GM23338 (cell line): ENCODE results near the gene INPP4A. TPM values are rescaled to one million over a fixed set of nuclear protein-coding genes. Genes with fewer than 3 reads are reported as not detected.

Experiments used
- ATAC-seq: fragments of 200-7000 bp; cut with Tn5 transposase; 3 replicates; pipeline ENCODE4 v1.9.1; 2020
- DNase-seq: peaks from one replicate; pipeline ENCODE4 v3.0.0-alpha.2; 2015; ENCODE audit warnings: low spot score
- H2AFZ ChIP-seq: fragments of 200-600 bp; sonication (generic); 2 replicates; pipeline ENCODE4 v1.8.0; 2016; ENCODE audit warnings: antibody characterized with exemption, mild to moderate bottlenecking, moderate library complexity
- H3F3A ChIP-seq: fragments of 200-600 bp; sonication (generic); replicated peaks from 2 replicates; pipeline ENCODE4 v1.8.0; 2017; ENCODE audit warnings: antibody characterized with exemption, mixed run types, low read depth
- H3K27ac ChIP-seq: fragments of 200-600 bp; sonication (generic); 2 replicates; pipeline ENCODE4 v1.6.1; 2016; ENCODE audit warnings: low read depth
- H3K27me3 ChIP-seq: fragments of 200-600 bp; sonication (generic); 2 replicates; pipeline ENCODE4 v1.8.0; 2016; ENCODE audit warnings: mild to moderate bottlenecking, mixed run types, moderate library complexity; ENCODE audit not compliant: insufficient read depth
- H3K36me3 ChIP-seq: fragments of 200-600 bp; sonication (generic); 2 replicates; pipeline ENCODE4 v1.8.0; 2016; ENCODE audit warnings: mild to moderate bottlenecking; ENCODE audit not compliant: insufficient read depth
- H3K4me1 ChIP-seq: fragments of 200-600 bp; sonication (generic); 2 replicates; pipeline ENCODE4 v1.8.0; 2016; ENCODE audit warnings: mild to moderate bottlenecking, moderate library complexity; ENCODE audit not compliant: insufficient read depth
- H3K4me2 ChIP-seq: fragments of 200-600 bp; sonication (generic); 2 replicates; pipeline ENCODE4 v1.7.1; 2017; ENCODE audit warnings: mixed run types
- H3K4me3 ChIP-seq: fragments of 200-600 bp; sonication (generic); 2 replicates; pipeline ENCODE4 v1.6.1; 2016; ENCODE audit warnings: mixed run types
- H3K79me2 ChIP-seq: fragments of 200-600 bp; sonication (generic); replicated peaks from 2 replicates; pipeline ENCODE4 v1.8.0; 2017; ENCODE audit warnings: mild to moderate bottlenecking; ENCODE audit not compliant: insufficient read depth
- H3K9me2 ChIP-seq: fragments of 200-600 bp; sonication (generic); 2 replicates; pipeline ENCODE4 v1.8.0; 2017; ENCODE audit not compliant: insufficient read depth
- H4K20me1 ChIP-seq: fragments of 200-600 bp; sonication (generic); replicated peaks from 2 replicates; pipeline ENCODE4 v1.8.0; 2017; ENCODE audit warnings: mild to moderate bottlenecking; ENCODE audit not compliant: insufficient read depth
- H3K27ac Mint-ChIP-seq: 2 replicates; pipeline ENCODE4 v1.8.0; 2020; ENCODE audit warnings: inconsistent platforms, mild to moderate bottlenecking, moderate library complexity, mixed read lengths
- H3K27me3 Mint-ChIP-seq: 3 replicates; pipeline ENCODE4 v1.8.0; 2022; ENCODE audit warnings: low read depth, mild to moderate bottlenecking, moderate library complexity, mixed read lengths, inconsistent platforms; ENCODE audit not compliant: insufficient read depth, poor library complexity
- H3K36me3 Mint-ChIP-seq: 3 replicates; pipeline ENCODE4 v1.8.0; 2021; ENCODE audit warnings: low read depth, mild to moderate bottlenecking, inconsistent platforms, moderate library complexity, mixed read lengths
- H3K4me1 Mint-ChIP-seq: 3 replicates; pipeline ENCODE4 v1.8.0; 2020; ENCODE audit warnings: mild to moderate bottlenecking, inconsistent platforms, mixed read lengths
- H3K4me3 Mint-ChIP-seq: 3 replicates; pipeline ENCODE4 v1.8.0; 2021; ENCODE audit warnings: moderate library complexity, mild to moderate bottlenecking, inconsistent platforms, mixed read lengths
- H3K9me3 Mint-ChIP-seq: 3 replicates; pipeline ENCODE4 v1.8.0; 2020; ENCODE audit warnings: moderate library complexity, mild to moderate bottlenecking, inconsistent platforms, mixed read lengths
- CREB1 ChIP-seq: fragments of 250-450 bp; sonication (Bioruptor Pico); IDR thresholded peaks from 2 replicates; pipeline ENCODE4 v1.5.0; 2020; ENCODE audit warnings: low read depth, mild to moderate bottlenecking, moderate library complexity
- EZH2phosphoT487 ChIP-seq: fragments of 200-600 bp; sonication (generic); IDR thresholded peaks from one replicate; pipeline ENCODE4 v1.8.1; 2018; ENCODE audit warnings: antibody characterized with exemption; ENCODE audit not compliant: unreplicated experiment
- NANOG ChIP-seq: IDR thresholded peaks from 2 replicates; pipeline ENCODE4 v1.6.1; 2016; ENCODE audit warnings: antibody characterized with exemption, borderline replicate concordance
- POLR2AphosphoS5 ChIP-seq: IDR thresholded peaks from 2 replicates; pipeline ENCODE4 v1.6.1; 2016; ENCODE audit warnings: antibody characterized with exemption, low read depth
- STAT1 ChIP-seq: IDR thresholded peaks from one replicate; pipeline ENCODE4 v1.6.1; 2016; ENCODE audit warnings: antibody characterized with exemption; ENCODE audit not compliant: unreplicated experiment
- polyA plus RNA-seq: library from polyadenylated mRNA; unstranded; fragments of >200 nt; fragmentation: Nextera tagmentation; extraction: Ambion mirVana; gene quantifications from 2 replicates; pipeline ENCODE4 v1.2.1, GENCODE V29; 2016
- total RNA-seq: library from RNA; depleted of rRNA; stranded (reverse); fragments of >200 nt; shearing (Covaris generic); gene quantifications from 2 replicates; pipeline ENCODE4 v1.2.3, GENCODE V29; 2014
- TF ChIP-seq, protein P1 (sequence below): fragments of 250-450 bp; sonication (Bioruptor Pico); IDR thresholded peaks from 2 replicates; pipeline ENCODE4 v1.5.0; 2020; ENCODE audit warnings: mild to moderate bottlenecking, moderate library complexity
- TF ChIP-seq, protein P2 (sequence below), 2 experiments: fragments of 200-600 bp in 1 of 2; sonication (generic) in 1 of 2; conservative IDR thresholded peaks; 2 replicates each; pipeline versions ENCODE4 v1.5.1 to v1.6.1; 2016 to 2017; ENCODE audit warnings: antibody characterized with exemption in 2 of 2, low read depth in 2 of 2, mild to moderate bottlenecking in 2 of 2, moderate library complexity in 1 of 2
- TF ChIP-seq, protein P3 (sequence below): IDR thresholded peaks from one replicate; pipeline ENCODE4 v1.6.1; 2018; ENCODE audit warnings: antibody characterized with exemption; ENCODE audit not compliant: unreplicated experiment

INPP4A gene
- total and polyA plus RNA-seq, 2 experiments from 2014 or later, result 8.5 to 36.9 TPM

DNA sequence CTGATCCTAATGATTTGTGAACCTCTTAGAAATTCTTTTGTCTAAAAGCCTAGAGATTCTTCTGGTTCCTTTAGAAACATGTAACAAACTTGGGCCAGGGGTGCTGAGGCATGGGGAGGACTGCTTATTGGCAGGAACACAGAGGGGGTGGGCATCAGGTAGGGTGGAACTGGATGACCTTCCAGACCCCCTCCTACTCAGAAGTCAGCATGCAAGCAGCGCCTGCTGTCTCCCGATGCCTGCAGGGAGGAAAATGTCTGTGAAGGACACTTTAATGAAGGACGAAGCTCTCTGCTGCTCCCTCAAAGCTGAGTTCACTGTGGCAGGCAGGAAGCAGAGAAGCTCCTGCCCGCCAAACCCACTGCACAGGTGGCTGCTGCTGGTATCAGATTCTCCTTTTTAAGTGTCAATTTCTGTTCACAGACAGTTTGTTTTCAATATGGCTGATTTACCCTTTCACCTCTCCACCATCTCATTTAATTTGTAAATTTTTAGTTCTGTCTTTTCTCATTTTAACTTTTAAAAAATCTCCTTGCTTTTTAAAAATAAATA lies 144.3 kb downstream of the INPP4A start:
- no peaks in the 10 kb centered on the region for H3F3A ChIP-seq
- no peaks in the 10 kb centered on the region for H3K4me1 ChIP-seq
- no peak overlapping the region for H3K27ac ChIP-seq
- no peak overlapping the region for H3K27ac Mint-ChIP-seq
- no peaks in the 10 kb centered on the region for H3K79me2 ChIP-seq
- TF ChIP-seq, protein P1, sequence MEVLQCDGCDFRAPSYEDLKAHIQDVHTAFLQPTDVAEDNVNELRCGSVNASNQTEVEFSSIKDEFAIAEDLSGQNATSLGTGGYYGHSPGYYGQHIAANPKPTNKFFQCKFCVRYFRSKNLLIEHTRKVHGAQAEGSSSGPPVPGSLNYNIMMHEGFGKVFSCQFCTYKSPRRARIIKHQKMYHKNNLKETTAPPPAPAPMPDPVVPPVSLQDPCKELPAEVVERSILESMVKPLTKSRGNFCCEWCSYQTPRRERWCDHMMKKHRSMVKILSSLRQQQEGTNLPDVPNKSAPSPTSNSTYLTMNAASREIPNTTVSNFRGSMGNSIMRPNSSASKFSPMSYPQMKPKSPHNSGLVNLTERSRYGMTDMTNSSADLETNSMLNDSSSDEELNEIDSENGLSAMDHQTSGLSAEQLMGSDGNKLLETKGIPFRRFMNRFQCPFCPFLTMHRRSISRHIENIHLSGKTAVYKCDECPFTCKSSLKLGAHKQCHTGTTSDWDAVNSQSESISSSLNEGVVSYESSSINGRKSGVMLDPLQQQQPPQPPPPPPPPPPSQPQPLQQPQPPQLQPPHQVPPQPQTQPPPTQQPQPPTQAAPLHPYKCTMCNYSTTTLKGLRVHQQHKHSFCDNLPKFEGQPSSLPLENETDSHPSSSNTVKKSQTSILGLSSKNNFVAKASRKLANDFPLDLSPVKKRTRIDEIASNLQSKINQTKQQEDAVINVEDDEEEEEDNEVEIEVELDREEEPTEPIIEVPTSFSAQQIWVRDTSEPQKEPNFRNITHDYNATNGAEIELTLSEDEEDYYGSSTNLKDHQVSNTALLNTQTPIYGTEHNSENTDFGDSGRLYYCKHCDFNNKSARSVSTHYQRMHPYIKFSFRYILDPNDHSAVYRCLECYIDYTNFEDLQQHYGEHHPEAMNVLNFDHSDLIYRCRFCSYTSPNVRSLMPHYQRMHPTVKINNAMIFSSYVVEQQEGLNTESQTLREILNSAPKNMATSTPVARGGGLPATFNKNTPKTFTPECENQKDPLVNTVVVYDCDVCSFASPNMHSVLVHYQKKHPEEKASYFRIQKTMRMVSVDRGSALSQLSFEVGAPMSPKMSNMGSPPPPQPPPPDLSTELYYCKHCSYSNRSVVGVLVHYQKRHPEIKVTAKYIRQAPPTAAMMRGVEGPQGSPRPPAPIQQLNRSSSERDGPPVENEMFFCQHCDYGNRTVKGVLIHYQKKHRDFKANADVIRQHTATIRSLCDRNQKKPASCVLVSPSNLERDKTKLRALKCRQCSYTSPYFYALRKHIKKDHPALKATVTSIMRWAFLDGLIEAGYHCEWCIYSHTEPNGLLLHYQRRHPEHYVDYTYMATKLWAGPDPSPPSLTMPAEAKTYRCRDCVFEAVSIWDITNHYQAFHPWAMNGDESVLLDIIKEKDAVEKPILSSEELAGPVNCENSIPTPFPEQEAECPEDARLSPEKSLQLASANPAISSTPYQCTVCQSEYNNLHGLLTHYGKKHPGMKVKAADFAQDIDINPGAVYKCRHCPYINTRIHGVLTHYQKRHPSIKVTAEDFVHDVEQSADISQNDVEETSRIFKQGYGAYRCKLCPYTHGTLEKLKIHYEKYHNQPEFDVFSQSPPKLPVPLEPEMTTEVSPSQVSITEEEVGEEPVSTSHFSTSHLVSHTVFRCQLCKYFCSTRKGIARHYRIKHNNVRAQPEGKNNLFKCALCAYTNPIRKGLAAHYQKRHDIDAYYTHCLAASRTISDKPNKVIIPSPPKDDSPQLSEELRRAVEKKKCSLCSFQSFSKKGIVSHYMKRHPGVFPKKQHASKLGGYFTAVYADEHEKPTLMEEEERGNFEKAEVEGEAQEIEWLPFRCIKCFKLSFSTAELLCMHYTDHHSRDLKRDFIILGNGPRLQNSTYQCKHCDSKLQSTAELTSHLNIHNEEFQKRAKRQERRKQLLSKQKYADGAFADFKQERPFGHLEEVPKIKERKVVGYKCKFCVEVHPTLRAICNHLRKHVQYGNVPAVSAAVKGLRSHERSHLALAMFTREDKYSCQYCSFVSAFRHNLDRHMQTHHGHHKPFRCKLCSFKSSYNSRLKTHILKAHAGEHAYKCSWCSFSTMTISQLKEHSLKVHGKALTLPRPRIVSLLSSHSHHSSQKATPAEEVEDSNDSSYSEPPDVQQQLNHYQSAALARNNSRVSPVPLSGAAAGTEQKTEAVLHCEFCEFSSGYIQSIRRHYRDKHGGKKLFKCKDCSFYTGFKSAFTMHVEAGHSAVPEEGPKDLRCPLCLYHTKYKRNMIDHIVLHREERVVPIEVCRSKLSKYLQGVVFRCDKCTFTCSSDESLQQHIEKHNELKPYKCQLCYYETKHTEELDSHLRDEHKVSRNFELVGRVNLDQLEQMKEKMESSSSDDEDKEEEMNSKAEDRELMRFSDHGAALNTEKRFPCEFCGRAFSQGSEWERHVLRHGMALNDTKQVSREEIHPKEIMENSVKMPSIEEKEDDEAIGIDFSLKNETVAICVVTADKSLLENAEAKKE (CRISPR knock-in tag), result no peak
- TF ChIP-seq CREB1 (CRISPR knock-in tag) (no peak), NANOG (no peak), STAT1 (no peak)
- ATAC-seq (no peak), DNase-seq (no peak)
- H3K4me2 ChIP-seq, result no peak overlapping the region
- no peak overlapping the region for H3K4me3 ChIP-seq
- H3K27me3 ChIP-seq, result no peaks in the 10 kb centered on the region
- H3K4me1 Mint-ChIP-seq, result no peaks in the 10 kb centered on the region; the same call in 2 of the 3 replicates
- peaks cover 7% of the 10 kb centered on the region for H3K27me3 Mint-ChIP-seq
- no peak overlapping the region for H3K4me3 Mint-ChIP-seq
- 0 out of 2 replicates have a peak, but pooled peaks cover 1% of the 10 kb centered on the region for H3K9me2 ChIP-seq
- H3K36me3 Mint-ChIP-seq, result peaks cover 17% of the 10 kb centered on the region
- no peaks in the 10 kb centered on the region for H3K36me3 ChIP-seq
- no peaks in the 10 kb centered on the region for H4K20me1 ChIP-seq
- no peak overlapping the region for H2AFZ ChIP-seq
- peaks cover 6% of the 10 kb centered on the region; the same call in 2 of the 3 replicates for H3K9me3 Mint-ChIP-seq

DNA sequence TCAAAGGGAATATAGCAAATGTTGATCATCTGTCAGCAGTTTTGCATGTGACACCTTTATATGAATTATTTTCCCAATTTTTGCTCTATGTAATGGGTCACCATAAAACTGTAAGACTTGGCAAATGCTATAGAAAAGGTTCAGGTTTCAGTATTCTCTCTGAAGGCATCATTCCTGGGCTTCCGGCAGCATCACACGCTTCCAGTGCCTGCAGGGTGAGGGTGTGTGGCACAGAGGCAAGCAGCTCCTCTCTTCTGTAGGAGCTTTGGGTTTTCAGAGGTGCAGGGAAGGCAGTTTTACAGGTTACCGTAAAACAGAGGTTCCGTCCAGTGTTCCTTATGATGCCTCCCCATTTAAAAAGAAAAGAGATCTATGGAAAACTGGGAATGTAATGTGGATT lies 144.8 kb downstream of the INPP4A start:
- Mint-ChIP-seq H3K27me3 (peaks cover 9% of the 10 kb centered on the region), H3K4me1 (no peaks in the 10 kb centered on the region; the same call in 2 of the 3 replicates), H3K27ac (no peak overlapping the region), H3K4me3 (no peak overlapping the region), H3K9me3 (peaks cover 8% of the 10 kb centered on the region; the same call in 2 of the 3 replicates), H3K36me3 (peaks cover 21% of the 10 kb centered on the region)
- Histone ChIP-seq H3K79me2 (no peaks in the 10 kb centered on the region), H3K9me2 (0 out of 2 replicates have a peak, but pooled peaks cover 4% of the 10 kb centered on the region), H3K27me3 (no peaks in the 10 kb centered on the region), H3K4me1 (no peaks in the 10 kb centered on the region), H3K4me3 (no peak overlapping the region), H2AFZ (no peak overlapping the region), H3K36me3 (no peaks in the 10 kb centered on the region), H3K4me2 (no peak overlapping the region), H3F3A (no peaks in the 10 kb centered on the region), H3K27ac (no peak overlapping the region), H4K20me1 (no peaks in the 10 kb centered on the region)
- no peak for ATAC-seq
- DNase-seq, result no peak
- no peak for TF ChIP-seq STAT1
- no peak for TF ChIP-seq POLR2AphosphoS5
- TF ChIP-seq, protein P2, sequence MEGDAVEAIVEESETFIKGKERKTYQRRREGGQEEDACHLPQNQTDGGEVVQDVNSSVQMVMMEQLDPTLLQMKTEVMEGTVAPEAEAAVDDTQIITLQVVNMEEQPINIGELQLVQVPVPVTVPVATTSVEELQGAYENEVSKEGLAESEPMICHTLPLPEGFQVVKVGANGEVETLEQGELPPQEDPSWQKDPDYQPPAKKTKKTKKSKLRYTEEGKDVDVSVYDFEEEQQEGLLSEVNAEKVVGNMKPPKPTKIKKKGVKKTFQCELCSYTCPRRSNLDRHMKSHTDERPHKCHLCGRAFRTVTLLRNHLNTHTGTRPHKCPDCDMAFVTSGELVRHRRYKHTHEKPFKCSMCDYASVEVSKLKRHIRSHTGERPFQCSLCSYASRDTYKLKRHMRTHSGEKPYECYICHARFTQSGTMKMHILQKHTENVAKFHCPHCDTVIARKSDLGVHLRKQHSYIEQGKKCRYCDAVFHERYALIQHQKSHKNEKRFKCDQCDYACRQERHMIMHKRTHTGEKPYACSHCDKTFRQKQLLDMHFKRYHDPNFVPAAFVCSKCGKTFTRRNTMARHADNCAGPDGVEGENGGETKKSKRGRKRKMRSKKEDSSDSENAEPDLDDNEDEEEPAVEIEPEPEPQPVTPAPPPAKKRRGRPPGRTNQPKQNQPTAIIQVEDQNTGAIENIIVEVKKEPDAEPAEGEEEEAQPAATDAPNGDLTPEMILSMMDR (conservative IDR thresholded peaks at IDR 0.05; ENCODE audit: low read depth in 2 of 2), result no peak
- TF ChIP-seq EZH2phosphoT487, result no peak
- TF ChIP-seq, protein P3, sequence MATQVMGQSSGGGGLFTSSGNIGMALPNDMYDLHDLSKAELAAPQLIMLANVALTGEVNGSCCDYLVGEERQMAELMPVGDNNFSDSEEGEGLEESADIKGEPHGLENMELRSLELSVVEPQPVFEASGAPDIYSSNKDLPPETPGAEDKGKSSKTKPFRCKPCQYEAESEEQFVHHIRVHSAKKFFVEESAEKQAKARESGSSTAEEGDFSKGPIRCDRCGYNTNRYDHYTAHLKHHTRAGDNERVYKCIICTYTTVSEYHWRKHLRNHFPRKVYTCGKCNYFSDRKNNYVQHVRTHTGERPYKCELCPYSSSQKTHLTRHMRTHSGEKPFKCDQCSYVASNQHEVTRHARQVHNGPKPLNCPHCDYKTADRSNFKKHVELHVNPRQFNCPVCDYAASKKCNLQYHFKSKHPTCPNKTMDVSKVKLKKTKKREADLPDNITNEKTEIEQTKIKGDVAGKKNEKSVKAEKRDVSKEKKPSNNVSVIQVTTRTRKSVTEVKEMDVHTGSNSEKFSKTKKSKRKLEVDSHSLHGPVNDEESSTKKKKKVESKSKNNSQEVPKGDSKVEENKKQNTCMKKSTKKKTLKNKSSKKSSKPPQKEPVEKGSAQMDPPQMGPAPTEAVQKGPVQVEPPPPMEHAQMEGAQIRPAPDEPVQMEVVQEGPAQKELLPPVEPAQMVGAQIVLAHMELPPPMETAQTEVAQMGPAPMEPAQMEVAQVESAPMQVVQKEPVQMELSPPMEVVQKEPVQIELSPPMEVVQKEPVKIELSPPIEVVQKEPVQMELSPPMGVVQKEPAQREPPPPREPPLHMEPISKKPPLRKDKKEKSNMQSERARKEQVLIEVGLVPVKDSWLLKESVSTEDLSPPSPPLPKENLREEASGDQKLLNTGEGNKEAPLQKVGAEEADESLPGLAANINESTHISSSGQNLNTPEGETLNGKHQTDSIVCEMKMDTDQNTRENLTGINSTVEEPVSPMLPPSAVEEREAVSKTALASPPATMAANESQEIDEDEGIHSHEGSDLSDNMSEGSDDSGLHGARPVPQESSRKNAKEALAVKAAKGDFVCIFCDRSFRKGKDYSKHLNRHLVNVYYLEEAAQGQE, result no peak
- no peak for TF ChIP-seq CREB1 (CRISPR knock-in tag)
